Activated naive CD4-positive, alpha-beta T cell treated with anti-CD3 and anti-CD28 coated beads, Interleukin-2, amount 10 ng/mL, durations not matched to agents 7 days and 5 days (primary cell): ENCODE measurements around the gene PKN3.

ENCODE experiments used
- CTCF ChIA-PET: fragments of 350-600 bp; sonication (Branson Sonifier 250); formaldehyde crosslinking; loops from one replicate; lab custom pipeline; 2021; ENCODE audit warnings: antibody characterized with exemption; lab: Charles Lee
- DNase-seq: peaks from one replicate; pipeline ENCODE4 v3.0.0-alpha.2; 2020
- H3K27ac Mint-ChIP-seq: one replicate; pipeline ENCODE4 v1.8.0; 2021; ENCODE audit warnings: mild to moderate bottlenecking, moderate library complexity, mixed read lengths
- H3K27me3 Mint-ChIP-seq: one replicate; pipeline ENCODE4 v1.8.0; 2021; ENCODE audit warnings: mild to moderate bottlenecking, mixed read lengths
- H3K36me3 Mint-ChIP-seq: one replicate; pipeline ENCODE4 v1.8.0; 2021; ENCODE audit warnings: mixed read lengths
- H3K4me1 Mint-ChIP-seq: one replicate; pipeline ENCODE4 v1.8.0; 2021; ENCODE audit warnings: mixed read lengths
- H3K4me3 Mint-ChIP-seq: one replicate; pipeline ENCODE4 v1.8.0; 2021; ENCODE audit warnings: mild to moderate bottlenecking, moderate library complexity, mixed read lengths
- H3K9me3 Mint-ChIP-seq: one replicate; pipeline ENCODE4 v1.8.0; 2021; ENCODE audit warnings: mixed read lengths

PKN3 gene

DNA sequence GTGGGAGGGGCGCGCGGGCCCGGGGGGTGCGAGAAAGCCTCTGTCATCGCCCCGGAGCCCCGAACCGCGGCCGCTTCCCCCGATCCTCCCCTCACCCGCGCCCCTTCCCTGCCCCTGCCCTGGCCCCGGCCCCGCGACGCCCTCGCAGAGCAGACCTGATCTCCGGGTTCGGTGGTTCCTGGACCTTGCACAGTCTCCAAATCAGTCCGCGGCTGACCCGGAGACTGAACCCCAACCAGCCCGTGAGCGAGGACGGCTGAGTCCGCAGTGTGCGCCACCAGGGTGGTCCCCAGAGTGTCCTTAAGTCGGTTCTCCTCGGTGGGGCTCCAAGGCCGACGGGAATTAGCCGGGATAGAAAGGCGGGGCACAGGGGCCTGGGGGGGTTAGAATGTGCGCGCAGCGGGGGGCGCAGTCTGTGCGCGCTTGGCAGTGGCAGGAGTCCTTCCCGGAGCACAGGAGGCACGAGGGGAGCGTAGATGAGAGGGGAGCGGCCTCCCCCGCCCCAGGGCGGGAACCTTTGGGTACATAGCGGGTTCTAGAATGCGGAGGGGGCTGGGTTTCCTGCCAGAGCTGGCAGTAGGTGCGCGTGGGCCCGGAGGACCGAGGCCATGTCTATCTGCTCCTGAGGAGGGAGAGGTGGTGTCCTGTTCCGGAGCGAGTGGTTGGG is 779 bp downstream of the PKN3 start:
- Mint-ChIP-seq H3K27me3 (peaks cover 18% of the 10 kb centered on the region), H3K4me1 (peaks cover 16% of the 10 kb centered on the region), H3K36me3 (no peaks in the 10 kb centered on the region), H3K27ac (no peak overlapping the region), H3K9me3 (no peaks in the 10 kb centered on the region), H3K4me3 (peak overlapping the region; percentile 89)
- CTCF ChIA-PET: no interaction called here
- peak; percentile 56 for DNase-seq

GRCh38 chr9:128703616-128704355 is 1.5 kb downstream of the PKN3 start:
- CTCF ChIA-PET: interaction anchor here (1.0 kb wide), 1 partner anchor 409 kb away, joined by 3 read pairs; no protein-coding TSS in a partner anchor
- Mint-ChIP-seq H3K4me1 (peaks cover 16% of the 10 kb centered on the region), H3K4me3 (peak overlapping the region; percentile 89), H3K27me3 (peaks cover 18% of the 10 kb centered on the region), H3K9me3 (no peaks in the 10 kb centered on the region), H3K27ac (no peak overlapping the region), H3K36me3 (no peaks in the 10 kb centered on the region)
- peak; percentile 19 for DNase-seq

DNA sequence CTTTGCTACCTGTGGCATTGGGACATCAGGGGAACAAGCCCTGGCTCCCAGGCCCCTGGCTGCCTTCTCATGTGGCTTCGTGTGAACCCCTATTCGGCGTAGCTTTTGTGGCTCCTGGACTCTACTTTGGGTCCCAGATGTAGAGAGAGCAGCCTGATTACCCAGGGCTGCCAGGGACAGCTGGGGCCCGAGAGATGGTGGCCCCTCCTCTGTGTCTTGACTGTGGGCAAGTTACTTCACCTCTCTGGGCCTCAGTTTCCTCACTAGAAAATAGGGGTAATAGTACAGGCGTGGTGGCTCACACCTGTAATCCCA is 2.0 kb downstream of the PKN3 start:
- Mint-ChIP-seq H3K9me3 (no peaks in the 10 kb centered on the region), H3K4me1 (peaks cover 16% of the 10 kb centered on the region), H3K4me3 (peak overlapping the region; percentile 12), H3K36me3 (no peaks in the 10 kb centered on the region), H3K27me3 (peaks cover 18% of the 10 kb centered on the region), H3K27ac (no peak overlapping the region)
- CTCF ChIA-PET: interaction anchor here (1.0 kb wide), 1 partner anchor 409 kb away, joined by 3 read pairs; no protein-coding TSS in a partner anchor
- no peak for DNase-seq

DNA sequence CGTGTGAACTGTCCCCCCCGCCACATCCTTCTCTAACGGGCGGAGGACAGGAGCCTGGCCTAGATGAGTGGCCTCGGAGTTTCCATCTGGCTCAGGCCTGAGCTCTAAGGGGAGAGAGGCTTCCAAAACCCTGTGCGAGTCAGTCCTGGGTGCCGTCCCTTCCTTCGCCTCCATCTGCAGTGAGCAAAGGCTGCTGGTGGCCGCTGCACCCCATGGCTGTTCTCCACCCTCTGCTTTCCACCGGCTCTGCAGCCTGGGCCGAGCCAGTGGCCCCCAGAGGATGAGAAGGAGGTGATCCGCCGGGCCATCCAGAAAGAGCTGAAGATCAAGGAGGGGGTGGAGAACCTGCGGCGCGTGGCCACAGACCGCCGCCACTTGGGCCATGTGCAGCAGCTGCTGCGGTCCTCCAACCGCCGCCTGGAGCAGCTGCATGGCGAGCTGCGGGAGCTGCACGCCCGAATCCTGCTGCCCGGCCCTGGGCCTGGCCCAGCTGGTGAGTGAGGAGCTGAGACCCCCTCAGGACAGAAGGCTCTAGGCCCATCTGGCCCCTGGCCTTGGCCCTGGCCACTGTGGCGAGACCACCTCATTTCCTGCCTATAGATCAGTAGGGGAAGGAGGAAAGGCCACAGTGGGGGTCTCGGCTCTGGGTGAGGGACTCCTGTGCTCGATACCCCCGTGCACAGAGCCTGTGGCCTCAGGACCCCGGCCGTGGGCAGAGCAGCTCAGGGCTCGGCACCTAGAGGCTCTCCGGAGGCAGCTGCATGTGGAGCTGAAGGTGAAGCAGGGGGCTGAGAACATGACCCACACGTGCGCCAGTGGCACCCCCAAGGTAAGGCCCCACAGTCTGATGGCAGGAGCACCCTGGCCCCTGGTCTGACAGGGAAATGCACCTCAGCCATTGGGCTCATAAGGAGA is 3.0 kb downstream of the PKN3 start:
- Mint-ChIP-seq H3K27ac (no peak overlapping the region), H3K4me3 (no peak overlapping the region)
- CTCF ChIA-PET: interaction anchor here (0.9 to 1.6 kb wide), 2 partner anchors 8 to 113 kb away, joined by 4 read pairs; partner anchors contain the start of gene ENDOG

DNA sequence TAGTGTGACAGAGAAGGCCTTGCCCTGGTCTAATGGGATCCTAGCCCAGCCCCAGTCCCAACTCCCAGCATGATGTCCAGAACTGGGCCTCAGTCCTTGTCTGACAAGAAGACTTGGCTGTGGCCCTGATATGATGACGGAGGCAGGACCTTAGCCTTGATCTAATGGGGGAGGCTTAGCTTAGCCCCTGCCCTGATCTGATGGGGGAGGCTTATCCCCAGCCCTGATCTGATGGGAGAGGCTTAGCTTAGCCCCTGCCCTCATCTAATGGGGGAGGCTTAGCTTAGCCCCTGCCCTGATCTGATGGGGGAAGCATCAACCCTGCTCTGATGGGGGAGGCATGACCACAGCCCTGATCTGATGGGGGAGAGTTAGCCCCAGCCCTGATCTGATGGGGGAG is 3.7 kb downstream of the PKN3 start:
- H3K36me3 Mint-ChIP-seq: no peaks in the 10 kb centered on the region
- H3K9me3 Mint-ChIP-seq: no peaks in the 10 kb centered on the region
- DNase-seq: peak; percentile 19
- no peak overlapping the region for H3K27ac Mint-ChIP-seq
- CTCF ChIA-PET: interaction anchor here (0.9 to 1.6 kb wide), 2 partner anchors 9 to 113 kb away, joined by 4 read pairs; partner anchors contain the start of gene ENDOG
- peaks cover 16% of the 10 kb centered on the region for H3K4me1 Mint-ChIP-seq
- H3K27me3 Mint-ChIP-seq: peaks cover 18% of the 10 kb centered on the region
- H3K4me3 Mint-ChIP-seq: no peak overlapping the region

More for the DNA sequence above, 3.0 kb downstream of the PKN3 start:
- Mint-ChIP-seq H3K27me3 (peaks cover 18% of the 10 kb centered on the region), H3K9me3 (no peaks in the 10 kb centered on the region), H3K4me1 (peaks cover 16% of the 10 kb centered on the region), H3K36me3 (no peaks in the 10 kb centered on the region)
- peak; percentile 18 for DNase-seq

- peaks cover 10% of the 10 kb centered on the region for H3K4me1 Mint-ChIP-seq
- H3K9me3 Mint-ChIP-seq: no peaks in the 10 kb centered on the region
- H3K27me3 Mint-ChIP-seq: peaks cover 18% of the 10 kb centered on the region
- no peak overlapping the region for H3K4me3 Mint-ChIP-seq
- no peak overlapping the region for H3K27ac Mint-ChIP-seq
- peak; percentile 19 for DNase-seq
- CTCF ChIA-PET: no interaction called here
- H3K36me3 Mint-ChIP-seq: no peaks in the 10 kb centered on the region
These were observed 4.5 kb downstream of the PKN3 start for GRCh38 chr9:128706671-128707381.

GRCh38 chr9:128707446-128707845 is 5.1 kb downstream of the PKN3 start:
- peak; percentile 11 for DNase-seq
- Mint-ChIP-seq H3K36me3 (no peaks in the 10 kb centered on the region), H3K27ac (no peak overlapping the region), H3K4me3 (no peak overlapping the region), H3K27me3 (peaks cover 14% of the 10 kb centered on the region), H3K9me3 (no peaks in the 10 kb centered on the region), H3K4me1 (peaks cover 6% of the 10 kb centered on the region)
- CTCF ChIA-PET: interaction anchor here (0.6 kb wide), 1 partner anchor 32 kb away, joined by 3 read pairs; no protein-coding TSS in a partner anchor

DNA sequence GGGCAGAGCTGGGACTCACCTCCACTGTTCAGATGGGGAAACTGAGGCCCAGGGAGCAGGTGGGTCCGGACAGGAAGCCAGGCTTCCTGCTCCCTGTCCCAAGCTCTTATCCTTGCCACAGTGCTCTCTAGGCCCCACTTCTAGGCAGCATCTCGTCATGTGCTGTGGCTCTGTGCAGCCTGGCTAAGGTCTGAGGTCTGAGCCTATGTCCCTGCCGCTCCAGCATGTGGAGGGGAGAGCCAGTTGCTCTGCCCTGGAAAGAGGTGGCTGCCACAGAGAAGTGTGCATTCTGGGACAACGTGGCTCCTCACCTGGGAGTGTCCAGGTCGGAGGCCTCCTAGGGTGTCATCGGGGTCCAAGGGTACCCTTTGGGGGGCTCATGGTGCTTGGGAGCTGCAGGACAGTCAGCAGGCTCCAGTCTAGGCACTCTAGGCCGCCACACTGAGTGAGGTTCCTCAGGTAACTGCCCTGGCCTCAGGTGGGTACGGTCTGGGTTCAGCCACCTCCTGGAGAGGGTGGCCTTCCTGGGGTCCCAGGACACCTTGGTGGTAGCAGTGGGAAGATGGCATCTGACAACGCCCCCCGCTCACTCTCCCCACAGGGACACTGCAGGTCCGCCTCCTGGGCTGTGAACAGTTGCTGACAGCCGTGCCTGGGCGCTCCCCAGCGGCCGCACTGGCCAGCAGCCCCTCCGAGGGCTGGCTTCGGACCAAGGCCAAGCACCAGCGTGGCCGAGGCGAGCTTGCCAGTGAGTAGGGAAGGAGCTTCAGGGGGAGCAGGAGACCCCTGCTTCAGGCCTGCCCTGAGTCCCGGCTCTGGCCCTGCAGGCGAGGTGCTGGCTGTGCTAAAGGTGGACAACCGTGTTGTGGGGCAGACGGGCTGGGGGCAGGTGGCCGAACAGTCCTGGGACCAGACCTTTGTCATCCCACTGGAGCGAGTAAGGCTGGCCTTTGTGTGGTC is 10.4 kb downstream of the PKN3 start:
- Mint-ChIP-seq H3K36me3 (no peaks in the 10 kb centered on the region), H3K27ac (no peak overlapping the region), H3K4me1 (no peaks in the 10 kb centered on the region), H3K4me3 (no peak overlapping the region), H3K9me3 (no peaks in the 10 kb centered on the region), H3K27me3 (no peaks in the 10 kb centered on the region)
- CTCF ChIA-PET: no interaction called here
- peak; percentile 18 for DNase-seq

GRCh38 chr9:128713411-128713780 is 11.1 kb downstream of the PKN3 start:
- H3K27me3 Mint-ChIP-seq: no peaks in the 10 kb centered on the region
- H3K4me3 Mint-ChIP-seq: no peak overlapping the region
- H3K4me1 Mint-ChIP-seq: no peaks in the 10 kb centered on the region
- CTCF ChIA-PET: no interaction called here
- H3K9me3 Mint-ChIP-seq: no peaks in the 10 kb centered on the region
- no peaks in the 10 kb centered on the region for H3K36me3 Mint-ChIP-seq
- no peak overlapping the region for H3K27ac Mint-ChIP-seq
- peak; percentile 14 for DNase-seq

DNA sequence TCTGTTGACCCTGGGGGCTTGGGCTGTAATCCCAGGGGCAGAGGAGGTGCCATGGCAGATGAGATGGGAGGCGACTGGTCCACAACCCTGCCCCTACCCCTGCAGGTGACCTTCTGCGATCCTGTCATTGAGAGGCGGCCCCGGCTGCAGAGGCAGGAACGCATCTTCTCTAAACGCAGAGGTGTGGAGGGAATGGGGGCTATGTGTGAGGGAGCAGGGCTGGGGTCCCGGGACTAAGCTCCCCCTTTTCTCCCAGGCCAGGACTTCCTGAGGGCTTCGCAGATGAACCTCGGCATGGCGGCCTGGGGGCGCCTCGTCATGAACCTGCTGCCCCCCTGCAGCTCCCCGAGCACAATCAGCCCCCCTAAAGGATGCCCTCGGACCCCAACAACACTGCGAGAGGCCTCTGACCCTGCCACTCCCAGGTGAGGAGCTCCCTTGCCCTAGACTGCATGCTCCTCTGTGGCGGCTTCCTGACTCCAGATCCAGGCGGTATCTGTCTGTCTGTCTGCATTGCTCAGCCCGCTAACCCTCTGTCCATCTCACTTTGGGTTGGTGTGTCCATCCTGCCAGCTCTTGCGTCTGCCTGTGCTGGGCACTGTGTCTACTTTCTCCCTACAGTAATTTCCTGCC is 11.8 kb downstream of the PKN3 start:
- CTCF ChIA-PET: interaction anchor here (0.5 kb wide), 1 partner anchor 823 kb away, joined by 4 read pairs; no protein-coding TSS in a partner anchor
- no peaks in the 10 kb centered on the region for H3K4me1 Mint-ChIP-seq
- no peak overlapping the region for H3K27ac Mint-ChIP-seq
- no peaks in the 10 kb centered on the region for H3K9me3 Mint-ChIP-seq
- peak; percentile 14 for DNase-seq
- H3K27me3 Mint-ChIP-seq: no peaks in the 10 kb centered on the region
- no peak overlapping the region for H3K4me3 Mint-ChIP-seq
- H3K36me3 Mint-ChIP-seq: no peaks in the 10 kb centered on the region

DNA sequence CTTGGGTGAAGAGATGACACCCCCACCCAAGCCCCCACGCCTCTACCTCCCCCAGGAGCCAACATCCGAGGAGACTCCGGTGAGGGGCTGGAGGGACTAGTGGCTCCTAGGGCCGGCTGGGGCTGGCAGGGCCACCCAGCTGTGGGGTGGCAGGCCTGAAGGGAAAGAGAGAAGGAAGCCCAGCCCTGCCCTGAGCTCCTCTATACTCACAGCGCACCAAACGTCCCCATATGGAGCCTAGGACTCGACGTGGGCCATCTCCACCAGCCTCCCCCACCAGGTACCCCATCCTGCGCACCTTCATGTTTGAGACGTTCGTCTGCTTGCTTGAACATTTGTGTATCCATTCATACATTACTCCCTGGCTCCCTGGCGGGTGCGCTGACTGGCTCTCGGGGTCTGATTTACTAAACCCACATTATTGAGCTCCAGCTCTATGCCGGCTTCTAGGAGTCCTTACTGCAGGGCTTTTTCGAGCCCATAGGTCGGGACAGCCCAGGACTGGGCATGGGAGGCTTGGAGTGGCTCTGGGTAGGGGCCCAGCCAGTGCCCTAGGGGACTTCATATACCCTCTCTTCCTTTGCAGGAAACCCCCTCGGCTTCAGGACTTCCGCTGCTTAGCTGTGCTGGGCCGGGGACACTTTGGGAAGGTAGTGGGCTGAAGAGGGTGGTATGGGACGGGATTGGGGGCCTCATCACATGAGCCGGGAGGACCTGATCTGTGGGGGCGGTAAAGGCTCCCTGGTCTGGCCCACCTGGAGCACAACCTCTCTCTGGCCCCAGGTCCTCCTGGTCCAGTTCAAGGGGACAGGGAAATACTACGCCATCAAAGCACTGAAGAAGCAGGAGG is 12.5 kb downstream of the PKN3 start:
- H3K27me3 Mint-ChIP-seq: no peaks in the 10 kb centered on the region
- no peak overlapping the region for H3K4me3 Mint-ChIP-seq
- CTCF ChIA-PET: no interaction called here
- no peaks in the 10 kb centered on the region for H3K36me3 Mint-ChIP-seq
- H3K27ac Mint-ChIP-seq: no peak overlapping the region
- peak; percentile 9 for DNase-seq
- H3K9me3 Mint-ChIP-seq: no peaks in the 10 kb centered on the region
- no peaks in the 10 kb centered on the region for H3K4me1 Mint-ChIP-seq

GRCh38 chr9:128715436-128715750 is 13.1 kb downstream of the PKN3 start:
- Mint-ChIP-seq H3K4me3 (no peak overlapping the region), H3K27me3 (no peaks in the 10 kb centered on the region), H3K9me3 (no peaks in the 10 kb centered on the region), H3K27ac (no peak overlapping the region), H3K36me3 (peaks cover 1% of the 10 kb centered on the region), H3K4me1 (no peaks in the 10 kb centered on the region)
- CTCF ChIA-PET: no interaction called here
- peak; percentile 4 for DNase-seq
